LNCaP clone FGC (cell line): Measurements from ENCODE around the gene TNNC2.
A peak's percentile ranks its signal among the peaks of the same experiment; 100 is the strongest.
"Not testable (repeated sequence)": the region's sequence is repeated elsewhere in the genome, so short reads cannot be mapped to it uniquely, and the experiment has no call there.

Experiments used
- DNase-seq: peaks from one replicate; pipeline ENCODE4 v3.0.0-alpha.2; 2011; ENCODE audit warnings: low read depth
- H3K4me3 ChIP-seq: 2 replicates; pipeline ENCODE4 v1.5.1; 2011; ENCODE audit warnings: mild to moderate bottlenecking, low read depth, low read length, control low read depth
- TF ChIP-seq, protein P1 (sequence below): IDR thresholded peaks from 2 replicates; pipeline ENCODE4 v1.5.1; 2012; ENCODE audit warnings: mild to moderate bottlenecking; ENCODE audit not compliant: control insufficient read depth, insufficient read depth; ENCODE audit errors: extremely low read depth

The TNNC2 gene

DNA sequence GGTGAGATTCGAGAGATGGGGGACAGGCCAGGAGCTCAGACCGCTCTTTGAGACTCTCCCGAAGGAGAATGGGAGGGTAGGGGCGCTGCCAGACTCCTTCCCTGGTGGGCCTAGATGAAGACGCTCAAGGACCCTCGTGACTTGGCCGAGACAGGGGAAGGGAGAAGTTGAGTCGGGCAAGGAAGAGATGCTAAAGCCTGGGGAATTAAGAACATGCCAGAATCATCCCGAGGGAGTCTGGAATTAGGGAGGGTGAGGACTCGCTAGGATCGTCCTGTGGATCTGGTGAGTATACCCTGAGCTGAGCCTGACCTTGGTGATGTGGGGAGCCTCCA, 14.1 kb downstream of the TNNC2 start:
- peak overlapping the region; percentile 66 for H3K4me3 ChIP-seq
- TF ChIP-seq, protein P1, sequence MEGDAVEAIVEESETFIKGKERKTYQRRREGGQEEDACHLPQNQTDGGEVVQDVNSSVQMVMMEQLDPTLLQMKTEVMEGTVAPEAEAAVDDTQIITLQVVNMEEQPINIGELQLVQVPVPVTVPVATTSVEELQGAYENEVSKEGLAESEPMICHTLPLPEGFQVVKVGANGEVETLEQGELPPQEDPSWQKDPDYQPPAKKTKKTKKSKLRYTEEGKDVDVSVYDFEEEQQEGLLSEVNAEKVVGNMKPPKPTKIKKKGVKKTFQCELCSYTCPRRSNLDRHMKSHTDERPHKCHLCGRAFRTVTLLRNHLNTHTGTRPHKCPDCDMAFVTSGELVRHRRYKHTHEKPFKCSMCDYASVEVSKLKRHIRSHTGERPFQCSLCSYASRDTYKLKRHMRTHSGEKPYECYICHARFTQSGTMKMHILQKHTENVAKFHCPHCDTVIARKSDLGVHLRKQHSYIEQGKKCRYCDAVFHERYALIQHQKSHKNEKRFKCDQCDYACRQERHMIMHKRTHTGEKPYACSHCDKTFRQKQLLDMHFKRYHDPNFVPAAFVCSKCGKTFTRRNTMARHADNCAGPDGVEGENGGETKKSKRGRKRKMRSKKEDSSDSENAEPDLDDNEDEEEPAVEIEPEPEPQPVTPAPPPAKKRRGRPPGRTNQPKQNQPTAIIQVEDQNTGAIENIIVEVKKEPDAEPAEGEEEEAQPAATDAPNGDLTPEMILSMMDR, result no peak
- DNase-seq, result no peak

DNA sequence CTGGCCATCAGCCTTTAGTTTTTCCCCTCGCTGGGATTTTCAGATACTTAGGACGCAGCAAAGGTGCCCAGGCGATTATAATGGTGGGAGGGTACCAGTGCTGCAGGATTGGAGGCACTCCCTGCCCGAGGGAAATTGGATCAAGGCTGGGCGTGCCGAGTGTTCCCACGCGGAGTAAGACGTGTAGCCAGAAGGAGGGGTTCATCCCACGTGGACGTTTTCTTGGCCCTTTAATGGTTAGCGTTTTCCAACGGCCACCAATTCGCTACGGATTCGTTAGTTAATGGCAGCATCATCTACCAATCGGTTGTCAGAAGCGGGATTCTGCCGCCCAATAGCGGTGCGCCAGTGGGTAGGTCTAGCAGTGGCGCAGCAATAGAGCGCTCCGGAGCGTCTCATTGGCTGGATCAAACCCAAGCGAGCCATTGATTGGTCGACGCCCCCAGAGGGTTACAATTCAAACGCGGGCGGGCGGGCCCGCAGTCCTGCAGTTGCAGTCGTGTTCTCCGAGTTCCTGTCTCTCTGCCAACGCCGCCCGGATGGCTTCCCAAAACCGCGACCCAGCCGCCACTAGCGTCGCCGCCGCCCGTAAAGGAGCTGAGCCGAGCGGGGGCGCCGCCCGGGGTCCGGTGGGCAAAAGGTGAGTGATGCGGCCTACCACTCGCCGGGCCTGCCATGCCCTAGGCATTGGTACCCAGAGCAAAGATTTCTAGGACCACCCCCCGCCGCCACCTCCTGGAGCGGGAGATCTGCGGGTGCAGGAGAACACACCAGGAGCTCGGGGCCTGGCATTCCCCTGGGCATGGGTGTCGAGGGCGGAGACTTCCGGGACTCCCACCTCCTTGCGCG, 14.7 kb downstream of the TNNC2 start, which contains the start of gene UBE2C:
UBE2C (plus strand) TSS at position 488 of the 849 bp plus-strand sequence; CDS start at position 540, 52 bp downstream.
- TF ChIP-seq, protein P1, result no peak
- peak; percentile 100 for DNase-seq
- H3K4me3 ChIP-seq, result peak within 1 kb of the TSS; percentile 66

DNA sequence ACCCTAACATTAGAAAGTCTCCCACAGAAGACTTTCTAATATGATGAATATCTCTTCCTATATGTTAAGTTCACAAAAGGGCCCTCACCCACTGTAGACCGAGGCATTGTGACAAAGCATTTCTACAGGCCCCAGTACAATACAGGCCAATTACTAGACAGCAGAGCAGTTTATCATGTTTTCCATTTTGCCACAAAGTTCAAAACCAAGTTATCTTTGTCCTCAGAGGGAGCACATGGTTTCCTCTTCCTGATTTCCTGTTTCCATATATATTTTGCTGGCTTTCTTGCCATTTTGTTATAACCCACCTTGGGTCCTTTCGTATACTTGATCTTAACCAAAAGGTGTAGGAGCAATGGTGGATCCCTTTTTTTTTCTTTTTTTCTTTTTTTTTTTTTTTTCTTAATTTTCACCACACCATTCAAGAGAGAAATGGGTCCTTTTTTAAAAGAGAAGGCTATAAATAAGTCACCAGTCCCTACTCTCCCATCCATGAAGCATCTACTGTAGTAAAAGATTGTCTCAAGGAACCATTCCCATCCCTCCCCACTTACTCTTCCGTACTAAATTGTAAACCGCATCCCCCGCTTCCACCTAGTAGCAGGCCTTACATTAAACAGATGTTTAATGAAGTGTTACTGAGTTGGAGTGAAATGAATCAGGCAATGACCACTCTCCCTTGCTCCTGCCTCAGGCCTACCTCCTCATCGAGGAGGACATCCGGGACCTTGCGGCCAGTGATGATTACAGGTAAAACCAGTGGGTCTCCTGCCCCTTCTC, 16.7 kb downstream of the TNNC2 start:
- DNase-seq, result no peak
- TF ChIP-seq, protein P1, result no peak
- H3K4me3 ChIP-seq, result no peak overlapping the region

DNA sequence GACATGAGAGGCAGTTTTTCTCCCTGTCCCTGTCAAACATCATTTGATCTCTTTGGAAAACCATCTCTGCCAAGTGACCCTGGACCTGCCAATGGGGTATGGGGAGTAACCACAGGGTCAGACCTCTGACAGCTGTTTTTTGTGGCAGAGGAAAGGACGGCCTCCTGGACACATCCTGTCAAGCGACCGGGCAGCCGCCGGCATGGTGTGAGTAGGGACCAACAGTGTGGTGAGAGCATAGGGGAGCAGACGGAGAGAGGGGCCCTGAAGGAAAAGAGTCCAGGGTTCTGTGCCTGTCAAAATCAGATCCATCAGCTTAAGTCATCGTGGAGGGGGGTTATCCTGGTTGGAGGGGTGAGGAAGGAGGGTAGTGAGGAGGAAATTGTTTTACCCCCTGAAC, 25.3 kb downstream of the TNNC2 start:
- H3K4me3 ChIP-seq, result no peak overlapping the region
- TF ChIP-seq, protein P1, result no peak
- no peak for DNase-seq

DNA sequence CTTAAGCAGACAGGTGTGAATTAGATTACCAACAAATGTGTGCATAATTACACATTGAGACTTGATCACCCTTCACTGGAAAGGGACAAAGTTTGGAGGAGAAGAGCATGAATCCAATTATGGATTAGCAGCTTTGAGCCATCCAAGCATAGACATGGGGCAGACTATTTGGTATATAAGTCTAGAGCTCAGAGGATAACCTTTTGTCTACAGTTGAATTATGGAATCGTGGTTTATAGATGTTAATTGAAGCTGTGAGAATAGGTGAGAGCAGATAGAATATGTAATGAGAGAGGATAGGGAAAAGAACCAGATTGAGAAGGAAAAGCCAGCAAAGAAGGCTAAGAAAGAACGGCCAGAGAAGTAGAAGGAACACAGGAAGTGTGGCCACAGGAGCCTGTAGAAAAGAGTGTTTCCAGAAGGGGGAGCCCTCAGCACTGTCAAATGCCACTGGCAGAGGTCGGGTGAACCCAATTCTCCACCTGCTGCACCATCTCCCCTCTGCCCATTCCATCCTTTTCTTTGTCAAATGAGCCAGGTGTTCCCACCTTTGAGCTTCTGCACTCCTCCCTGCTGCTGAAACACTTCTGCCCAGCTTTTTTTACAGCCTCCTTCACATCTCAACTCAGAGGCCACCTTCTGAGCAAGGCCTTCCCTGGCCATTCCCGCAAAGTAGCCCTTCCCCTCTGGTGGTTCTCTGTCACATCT, 28.0 kb downstream of the TNNC2 start:
- TF ChIP-seq, protein P1, result peak; percentile 61
- DNase-seq, result no peak
- H3K4me3 ChIP-seq, result no peak overlapping the region

DNA sequence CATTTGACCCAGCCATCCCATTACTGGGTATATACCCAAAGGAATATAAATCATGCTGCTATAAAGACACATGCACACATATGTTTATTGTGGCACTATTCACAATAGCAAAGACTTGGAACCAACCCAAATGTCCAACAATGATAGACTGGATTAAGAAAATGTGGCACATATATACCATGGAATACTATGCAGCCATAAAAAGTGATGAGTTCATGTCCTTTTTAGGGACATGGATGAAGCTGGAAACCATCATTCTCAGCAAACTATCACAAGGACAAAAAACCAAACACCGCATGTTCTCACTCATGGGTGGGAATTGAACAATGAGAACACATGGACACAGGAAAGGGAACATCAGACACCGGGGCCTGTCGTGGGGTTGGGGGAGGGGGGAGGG, 29.2 kb downstream of the TNNC2 start:
- DNase-seq, H3K4me3 ChIP-seq: not testable (repeated sequence)

DNA sequence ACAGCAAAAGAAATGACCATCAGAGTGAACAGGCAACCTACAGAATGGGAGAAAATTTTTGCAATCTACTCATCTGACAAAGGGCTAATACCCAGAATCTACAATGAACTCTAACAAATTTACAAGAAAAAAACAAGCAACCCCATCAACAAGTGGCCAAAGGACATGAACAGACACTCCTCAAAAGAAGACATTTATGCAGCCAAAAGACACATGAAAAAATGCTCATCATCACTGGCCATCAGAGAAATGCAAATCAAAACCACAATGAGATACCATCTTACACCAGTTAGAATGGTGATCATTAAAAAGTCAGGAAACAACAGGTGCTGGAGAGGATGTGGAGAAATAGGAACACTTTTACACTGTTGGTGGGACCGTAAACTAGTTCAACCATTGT, 29.6 kb downstream of the TNNC2 start:
- H3K4me3 ChIP-seq, DNase-seq: not testable (repeated sequence)
